ENCODE data around the gene FEM1A. TPM values are rescaled to one million over a fixed set of nuclear protein-coding genes. Genes with fewer than 3 reads are reported as not detected.
"Not testable (repeated sequence)": the region's sequence is repeated elsewhere in the genome, so short reads cannot be mapped to it uniquely, and the experiment has no call there.

FEM1A gene
- total RNA-seq, 1 donor from 2014 or later: 28.7 TPM

DNA sequence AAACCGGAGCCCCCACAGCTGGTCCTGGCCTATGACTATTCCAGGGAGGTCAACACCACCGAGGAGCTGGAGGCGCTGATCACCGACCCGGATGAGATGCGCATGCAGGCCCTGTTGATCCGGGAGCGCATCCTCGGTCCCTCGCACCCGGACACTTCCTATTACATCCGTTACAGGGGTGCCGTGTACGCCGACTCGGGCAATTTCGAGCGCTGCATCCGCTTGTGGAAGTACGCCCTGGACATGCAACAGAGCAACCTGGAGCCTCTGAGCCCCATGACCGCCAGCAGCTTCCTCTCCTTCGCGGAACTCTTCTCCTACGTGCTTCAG, 1.3 kb downstream of the FEM1A start:
- H3K27me3 ChIP-seq (ENCODE audit: control insufficient read depth in 3 of 3, insufficient read depth in 3 of 3, low read length in 3 of 3); H3K9me3 ChIP-seq (ENCODE audit: control insufficient read depth in 3 of 3, low read length in 3 of 3): not testable (repeated sequence)
- Histone ChIP-seq H3K36me3 (ENCODE audit: control insufficient read depth in 3 of 3, insufficient read depth in 3 of 3, low read length in 3 of 3) (peaks cover 19 to 30% (median 23%) of the 10 kb centered on the region in 3 donors), H3K4me3 (ENCODE audit: low read length in 3 of 3) (peak overlapping the region; percentile 69 to 84 (median 84)), H3K27ac (ENCODE audit: low read depth, low read length) (peak overlapping the region; percentile 88), H3K9ac (ENCODE audit: low read depth in 1 of 3, low read length in 3 of 3) (peak overlapping the region in 2 of 3 donors; percentile 90 to 92), H3K4me1 (ENCODE audit: control insufficient read depth in 3 of 3, insufficient read depth in 3 of 3, low read length in 3 of 3) (peaks cover 39 to 50% (median 42%) of the 10 kb centered on the region in 3 donors)

GRCh38 chr19:4793278-4793677, 1.7 kb downstream of the FEM1A start:
- Histone ChIP-seq H3K27ac (ENCODE audit: low read depth, low read length) (peak overlapping the region; percentile 88), H3K36me3 (ENCODE audit: control insufficient read depth in 3 of 3, insufficient read depth in 3 of 3, low read length in 3 of 3) (peaks cover 19 to 30% (median 23%) of the 10 kb centered on the region in 3 donors), H3K4me1 (ENCODE audit: control insufficient read depth in 3 of 3, insufficient read depth in 3 of 3, low read length in 3 of 3) (peaks cover 35 to 46% (median 39%) of the 10 kb centered on the region in 3 donors), H3K9ac (ENCODE audit: low read depth in 1 of 3, low read length in 3 of 3) (peak overlapping the region in 2 of 3 donors; percentile 90 to 92), H3K4me3 (ENCODE audit: low read length in 3 of 3) (peak overlapping the region; percentile 69 to 84 (median 84))
- not testable (repeated sequence) for H3K27me3 ChIP-seq (ENCODE audit: control insufficient read depth in 3 of 3, insufficient read depth in 3 of 3, low read length in 3 of 3); H3K9me3 ChIP-seq (ENCODE audit: control insufficient read depth in 3 of 3, low read length in 3 of 3)

DNA sequence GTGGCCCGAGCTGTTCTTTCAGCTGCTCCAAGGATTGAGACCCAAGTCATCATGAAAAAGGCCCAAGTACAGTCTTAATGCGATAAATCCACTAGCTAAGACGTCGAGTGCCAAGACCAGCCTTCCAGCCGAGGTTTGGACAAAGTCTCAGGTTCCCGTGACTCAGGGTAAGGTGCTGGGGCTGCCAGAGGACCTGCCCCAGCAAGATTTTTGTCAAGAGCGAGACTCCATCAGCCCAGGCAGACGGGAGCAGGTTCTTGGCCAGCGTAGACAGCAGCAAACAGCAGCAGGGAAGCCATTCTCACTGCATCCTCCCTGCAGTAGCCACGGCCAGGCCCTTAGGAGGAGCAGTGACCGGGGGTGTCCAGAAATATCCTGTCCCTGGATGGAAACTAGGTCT, 3.4 kb downstream of the FEM1A start:
- Histone ChIP-seq H3K27me3 (ENCODE audit: control insufficient read depth in 3 of 3, insufficient read depth in 3 of 3, low read length in 3 of 3) (no peaks in the 10 kb centered on the region), H3K36me3 (ENCODE audit: control insufficient read depth in 3 of 3, insufficient read depth in 3 of 3, low read length in 3 of 3) (peaks cover 19 to 30% (median 23%) of the 10 kb centered on the region in 3 donors), H3K27ac (ENCODE audit: low read depth, low read length) (peak overlapping the region; percentile 87), H3K9ac (ENCODE audit: low read depth in 1 of 3, low read length in 3 of 3) (peak overlapping the region; percentile 71 to 92 (median 90)), H3K9me3 (ENCODE audit: control insufficient read depth in 3 of 3, low read length in 3 of 3) (no peaks in the 10 kb centered on the region), H3K4me1 (ENCODE audit: control insufficient read depth in 3 of 3, insufficient read depth in 3 of 3, low read length in 3 of 3) (peaks cover 41 to 51% (median 42%) of the 10 kb centered on the region in 3 donors), H3K4me3 (ENCODE audit: low read length in 3 of 3) (peak overlapping the region; percentile 69 to 84 (median 84))

DNA sequence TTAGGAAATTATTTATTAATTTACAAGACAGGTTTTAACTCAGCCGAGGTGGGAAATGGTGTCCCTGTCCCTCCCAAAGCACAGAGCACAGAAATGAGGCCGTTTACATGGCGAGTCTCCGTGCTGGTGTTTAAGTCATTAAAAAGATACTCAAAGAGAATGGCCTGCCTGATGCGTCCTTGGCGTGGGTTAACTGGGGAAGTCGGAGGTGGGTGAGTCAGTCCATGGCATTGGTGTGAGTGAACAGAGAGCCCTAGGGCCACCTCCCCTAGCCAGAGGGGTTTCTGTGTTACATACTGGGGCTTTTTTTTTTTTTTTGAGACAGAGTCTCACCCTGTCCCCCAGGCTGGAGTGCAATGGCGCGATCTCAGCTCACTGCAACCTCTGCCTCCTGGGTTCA, 3.9 kb downstream of the FEM1A start:
- Histone ChIP-seq H3K4me3 (ENCODE audit: low read length in 3 of 3) (peak overlapping the region; percentile 35 to 84 (median 84)), H3K27ac (ENCODE audit: low read depth, low read length) (peak overlapping the region; percentile 87), H3K9me3 (ENCODE audit: control insufficient read depth in 3 of 3, low read length in 3 of 3) (no peaks in the 10 kb centered on the region), H3K9ac (ENCODE audit: low read depth in 1 of 3, low read length in 3 of 3) (peak overlapping the region; percentile 71 to 92 (median 90)), H3K4me1 (ENCODE audit: control insufficient read depth in 3 of 3, insufficient read depth in 3 of 3, low read length in 3 of 3) (peaks cover 45 to 56% (median 47%) of the 10 kb centered on the region in 3 donors), H3K27me3 (ENCODE audit: control insufficient read depth in 3 of 3, insufficient read depth in 3 of 3, low read length in 3 of 3) (no peaks in the 10 kb centered on the region), H3K36me3 (ENCODE audit: control insufficient read depth in 3 of 3, insufficient read depth in 3 of 3, low read length in 3 of 3) (peaks cover 19 to 30% (median 23%) of the 10 kb centered on the region in 3 donors)

DNA sequence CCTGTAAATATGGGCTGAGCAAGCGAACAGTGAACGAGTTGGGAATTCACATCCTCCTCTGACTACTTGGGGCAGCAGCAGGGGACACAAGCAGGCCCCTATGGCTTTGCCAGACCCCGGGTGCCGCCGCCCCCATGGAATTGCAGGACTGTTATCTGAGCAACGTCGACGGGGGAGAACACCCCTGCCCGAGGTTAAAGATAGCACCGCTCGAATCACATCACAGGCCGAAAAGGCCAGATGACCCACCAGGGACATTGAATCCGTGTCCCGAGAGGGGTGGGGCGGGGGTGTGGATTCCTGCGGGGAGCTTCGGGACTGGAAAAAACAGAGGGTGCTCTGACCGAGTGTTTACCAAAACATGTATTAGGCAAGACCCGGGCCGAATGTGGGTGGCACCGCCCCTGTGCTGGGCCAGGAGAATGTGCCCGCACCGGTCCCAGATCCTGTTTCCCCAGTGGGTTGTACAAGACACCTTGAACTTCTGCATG, 9.1 kb downstream of the FEM1A start:
- H3K9me3 ChIP-seq (ENCODE audit: control insufficient read depth in 3 of 3, low read length in 3 of 3): no peaks in the 10 kb centered on the region
- peaks cover 3 to 7% (median 5%) of the 10 kb centered on the region in 3 donors for H3K36me3 ChIP-seq (ENCODE audit: control insufficient read depth in 3 of 3, insufficient read depth in 3 of 3, low read length in 3 of 3)
- H3K4me1 ChIP-seq (ENCODE audit: control insufficient read depth in 3 of 3, insufficient read depth in 3 of 3, low read length in 3 of 3): peaks cover 24 to 42% (median 29%) of the 10 kb centered on the region in 3 donors
- H3K9ac ChIP-seq (ENCODE audit: low read depth in 1 of 3, low read length in 3 of 3): peak overlapping the region; percentile 68 to 88 (median 87)
- no peaks in the 10 kb centered on the region for H3K27me3 ChIP-seq (ENCODE audit: control insufficient read depth in 3 of 3, insufficient read depth in 3 of 3, low read length in 3 of 3)
- peak overlapping the region; percentile 23 to 45 (median 44) for H3K4me3 ChIP-seq (ENCODE audit: low read length in 3 of 3)
- H3K27ac ChIP-seq (ENCODE audit: low read depth, low read length): peak overlapping the region; percentile 98

DNA sequence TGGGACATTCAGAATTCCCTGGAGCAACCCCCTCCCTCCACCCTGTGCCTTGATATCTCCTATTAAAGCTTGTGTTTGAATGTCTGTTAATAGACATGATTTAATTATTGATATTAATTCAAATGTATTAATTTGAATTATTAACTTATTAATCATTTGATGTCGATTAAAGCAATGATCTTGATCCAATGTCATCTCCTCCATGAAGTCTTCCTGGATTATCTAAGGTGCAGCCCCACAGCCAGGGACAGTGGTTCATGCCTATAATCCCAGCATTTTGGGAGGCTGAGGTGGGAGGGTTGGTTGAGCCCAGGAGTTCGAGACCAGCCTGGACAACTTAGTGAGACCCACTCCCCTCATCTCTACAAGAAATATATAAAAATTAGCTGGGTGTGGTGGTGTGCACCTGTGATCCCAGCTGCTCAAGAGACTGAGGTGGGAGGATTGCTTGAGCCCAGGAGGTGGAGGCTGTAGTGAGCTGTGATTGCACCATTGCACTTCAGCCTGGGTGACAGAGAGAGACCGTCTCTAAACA, 9.6 kb downstream of the FEM1A start:
- peak overlapping the region; percentile 98 for H3K27ac ChIP-seq (ENCODE audit: low read depth, low read length)
- H3K4me3 ChIP-seq (ENCODE audit: low read length in 3 of 3): peak overlapping the region in 2 of 3 donors; percentile 22 to 23
- H3K27me3 ChIP-seq (ENCODE audit: control insufficient read depth in 3 of 3, insufficient read depth in 3 of 3, low read length in 3 of 3): no peaks in the 10 kb centered on the region

DNA sequence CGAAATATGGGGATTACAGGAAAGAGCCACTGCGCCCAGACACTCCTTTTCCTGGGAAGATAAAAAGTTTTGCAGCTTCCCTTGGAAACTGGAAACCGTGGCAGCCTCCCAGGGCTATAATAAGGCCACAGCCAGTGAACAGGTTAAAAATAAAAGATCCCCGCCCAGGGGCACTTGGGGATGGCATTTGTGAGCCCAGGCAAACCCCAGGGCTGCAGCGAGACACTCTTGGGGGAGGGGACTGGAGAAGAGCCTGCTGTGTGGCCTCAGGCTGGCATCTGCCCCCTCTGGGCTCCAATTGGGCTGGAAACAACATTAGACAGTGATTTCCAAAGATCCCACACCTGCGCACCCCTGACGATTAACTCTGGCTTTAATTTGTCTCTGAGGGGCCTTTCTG, 11.2 kb downstream of the FEM1A start:
- Histone ChIP-seq H3K4me3 (ENCODE audit: low read length in 3 of 3) (peak overlapping the region in 2 of 3 donors; percentile 14 to 40), H3K9me3 (ENCODE audit: control insufficient read depth in 3 of 3, low read length in 3 of 3) (no peaks in the 10 kb centered on the region), H3K27me3 (ENCODE audit: control insufficient read depth in 3 of 3, insufficient read depth in 3 of 3, low read length in 3 of 3) (no peaks in the 10 kb centered on the region), H3K4me1 (ENCODE audit: control insufficient read depth in 3 of 3, insufficient read depth in 3 of 3, low read length in 3 of 3) (peaks cover 19 to 27% (median 20%) of the 10 kb centered on the region in 3 donors), H3K36me3 (ENCODE audit: control insufficient read depth in 3 of 3, insufficient read depth in 3 of 3, low read length in 3 of 3) (peaks cover 0 to 2% (median 0%) of the 10 kb centered on the region in 3 donors), H3K9ac (ENCODE audit: low read depth in 1 of 3, low read length in 3 of 3) (peak overlapping the region in 2 of 3 donors; percentile 50 to 62), H3K27ac (ENCODE audit: low read depth, low read length) (peak overlapping the region; percentile 98)

More for the DNA sequence above, 9.6 kb downstream of the FEM1A start:
- Histone ChIP-seq H3K9ac (ENCODE audit: low read depth in 1 of 3, low read length in 3 of 3) (peak overlapping the region; percentile 32 to 71 (median 43)), H3K36me3 (ENCODE audit: control insufficient read depth in 3 of 3, insufficient read depth in 3 of 3, low read length in 3 of 3) (peaks cover 3 to 7% (median 5%) of the 10 kb centered on the region in 3 donors), H3K4me1 (ENCODE audit: control insufficient read depth in 3 of 3, insufficient read depth in 3 of 3, low read length in 3 of 3) (peaks cover 24 to 40% (median 27%) of the 10 kb centered on the region in 3 donors), H3K9me3 (ENCODE audit: control insufficient read depth in 3 of 3, low read length in 3 of 3) (no peaks in the 10 kb centered on the region)

- Histone ChIP-seq H3K4me1 (ENCODE audit: control insufficient read depth in 3 of 3, insufficient read depth in 3 of 3, low read length in 3 of 3) (peaks cover 14 to 27% (median 18%) of the 10 kb centered on the region in 3 donors), H3K27me3 (ENCODE audit: control insufficient read depth in 3 of 3, insufficient read depth in 3 of 3, low read length in 3 of 3) (no peaks in the 10 kb centered on the region), H3K27ac (ENCODE audit: low read depth, low read length) (no peak overlapping the region), H3K36me3 (ENCODE audit: control insufficient read depth in 3 of 3, insufficient read depth in 3 of 3, low read length in 3 of 3) (peaks cover 0 to 2% (median 0%) of the 10 kb centered on the region in 3 donors), H3K9ac (ENCODE audit: low read depth in 1 of 3, low read length in 3 of 3) (no peak overlapping the region), H3K9me3 (ENCODE audit: control insufficient read depth in 3 of 3, low read length in 3 of 3) (no peaks in the 10 kb centered on the region), H3K4me3 (ENCODE audit: low read length in 3 of 3) (no peak overlapping the region)
These were observed 12.5 kb downstream of the FEM1A start for GRCh38 chr19:4803736-4804695.

GRCh38 chr19:4805140-4805539, 13.6 kb downstream of the FEM1A start:
- not testable (repeated sequence) for H3K9ac ChIP-seq (ENCODE audit: low read depth in 1 of 3, low read length in 3 of 3); H3K9me3 ChIP-seq (ENCODE audit: control insufficient read depth in 3 of 3, low read length in 3 of 3); H3K27me3 ChIP-seq (ENCODE audit: control insufficient read depth in 3 of 3, insufficient read depth in 3 of 3, low read length in 3 of 3); H3K27ac ChIP-seq (ENCODE audit: low read depth, low read length); H3K4me3 ChIP-seq (ENCODE audit: low read length in 3 of 3); H3K36me3 ChIP-seq (ENCODE audit: control insufficient read depth in 3 of 3, insufficient read depth in 3 of 3, low read length in 3 of 3)
- peaks cover 11 to 20% (median 15%) of the 10 kb centered on the region in 3 donors for H3K4me1 ChIP-seq (ENCODE audit: control insufficient read depth in 3 of 3, insufficient read depth in 3 of 3, low read length in 3 of 3)
